Right atrium auricular region (tissue), 2 donors: Measurements from ENCODE around the gene ZNF862. TPM values are rescaled to one million over a fixed set of nuclear protein-coding genes. Genes with fewer than 3 reads are reported as not detected.
A peak's percentile ranks its signal among the peaks of the same experiment; 100 is the strongest.

Experiments used
- DNase-seq: peaks from one replicate; pipeline ENCODE4 v3.0.0-alpha.2; 2019; ENCODE audit warnings: low spot score
- H3K27ac ChIP-seq, 2 donors: fragments of 200-600 bp; sonication (generic); 1 replicate in 1 of 2; 2 replicates in 1 of 2; pipeline ENCODE4 v1.5.1; 2016 to 2019
- H3K27me3 ChIP-seq, 2 donors: fragments of 200-600 bp; sonication (generic); one replicate each; pipeline versions ENCODE4 v1.5.1 to v1.6.0; 2017 to 2019
- H3K36me3 ChIP-seq: fragments of 200-600 bp; sonication (generic); one replicate; pipeline ENCODE4 v1.5.1; 2016
- H3K4me1 ChIP-seq, 2 donors: fragments of 200-600 bp; sonication (generic); one replicate each; pipeline versions ENCODE4 v1.5.1 to v1.6.0; 2017 to 2019
- H3K4me3 ChIP-seq, 2 donors: fragments of 200-600 bp; sonication (generic); 1 replicate in 1 of 2; 2 replicates in 1 of 2; pipeline ENCODE4 v1.5.1; 2017 to 2019; ENCODE audit warnings: mild to moderate bottlenecking in 1 of 2, moderate library complexity in 1 of 2
- H3K9me3 ChIP-seq, 2 donors: fragments of 200-600 bp; sonication (generic); one replicate each; pipeline ENCODE4 v1.5.1; 2019
- total RNA-seq, 2 donors: library from RNA; depleted of rRNA; stranded (reverse); fragments of >200 nt; gene quantifications; one replicate each; pipeline ENCODE4 v1.1.0, GENCODE V29; 2016
- TF ChIP-seq, protein P1 (sequence below), 2 donors: fragments of 200-600 bp; sonication (generic); IDR thresholded peaks; one replicate each; pipeline ENCODE4 v1.5.1; 2019; ENCODE audit warnings: antibody characterized with exemption in 2 of 2

ZNF862 gene
- total RNA-seq, 2 donors from 2014 or later: 7.0 to 11.0 TPM

DNA sequence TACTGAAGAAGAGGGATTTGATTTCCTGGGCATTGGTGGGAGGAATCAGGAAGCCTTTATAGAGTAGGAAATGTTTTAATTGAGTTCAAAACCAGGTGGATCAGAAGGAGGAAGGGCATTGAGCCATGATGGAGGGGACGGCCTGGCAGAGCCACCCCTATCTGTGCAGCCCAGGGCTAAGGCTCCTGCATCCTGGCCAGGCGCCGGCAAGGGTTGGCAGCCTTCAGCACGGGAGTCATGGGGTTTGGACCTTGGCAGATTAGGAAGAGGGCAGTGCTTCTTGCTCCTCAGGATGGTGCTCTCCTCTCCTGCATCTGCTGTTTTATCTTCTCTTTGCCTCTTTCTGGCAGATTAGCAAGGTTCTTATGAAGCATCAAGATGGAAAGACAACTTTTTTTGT lies 12.5 kb downstream of the ZNF862 start:
- Histone ChIP-seq H3K4me3 (no peak overlapping the region), H3K4me1 (peaks cover 0 to 10% of the 10 kb centered on the region in 2 donors), H3K27ac (no peak overlapping the region), H3K36me3 (peaks cover 20% of the 10 kb centered on the region), H3K9me3 (no peaks in the 10 kb centered on the region), H3K27me3 (no peaks in the 10 kb centered on the region)
- no peak for DNase-seq
- TF ChIP-seq, protein P1, sequence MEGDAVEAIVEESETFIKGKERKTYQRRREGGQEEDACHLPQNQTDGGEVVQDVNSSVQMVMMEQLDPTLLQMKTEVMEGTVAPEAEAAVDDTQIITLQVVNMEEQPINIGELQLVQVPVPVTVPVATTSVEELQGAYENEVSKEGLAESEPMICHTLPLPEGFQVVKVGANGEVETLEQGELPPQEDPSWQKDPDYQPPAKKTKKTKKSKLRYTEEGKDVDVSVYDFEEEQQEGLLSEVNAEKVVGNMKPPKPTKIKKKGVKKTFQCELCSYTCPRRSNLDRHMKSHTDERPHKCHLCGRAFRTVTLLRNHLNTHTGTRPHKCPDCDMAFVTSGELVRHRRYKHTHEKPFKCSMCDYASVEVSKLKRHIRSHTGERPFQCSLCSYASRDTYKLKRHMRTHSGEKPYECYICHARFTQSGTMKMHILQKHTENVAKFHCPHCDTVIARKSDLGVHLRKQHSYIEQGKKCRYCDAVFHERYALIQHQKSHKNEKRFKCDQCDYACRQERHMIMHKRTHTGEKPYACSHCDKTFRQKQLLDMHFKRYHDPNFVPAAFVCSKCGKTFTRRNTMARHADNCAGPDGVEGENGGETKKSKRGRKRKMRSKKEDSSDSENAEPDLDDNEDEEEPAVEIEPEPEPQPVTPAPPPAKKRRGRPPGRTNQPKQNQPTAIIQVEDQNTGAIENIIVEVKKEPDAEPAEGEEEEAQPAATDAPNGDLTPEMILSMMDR (IDR thresholded peaks at IDR 0.05): no peak

GRCh38 chr7:149851449-149851848 lies 13.3 kb downstream of the ZNF862 start:
- H3K27ac ChIP-seq: no peak overlapping the region

DNA sequence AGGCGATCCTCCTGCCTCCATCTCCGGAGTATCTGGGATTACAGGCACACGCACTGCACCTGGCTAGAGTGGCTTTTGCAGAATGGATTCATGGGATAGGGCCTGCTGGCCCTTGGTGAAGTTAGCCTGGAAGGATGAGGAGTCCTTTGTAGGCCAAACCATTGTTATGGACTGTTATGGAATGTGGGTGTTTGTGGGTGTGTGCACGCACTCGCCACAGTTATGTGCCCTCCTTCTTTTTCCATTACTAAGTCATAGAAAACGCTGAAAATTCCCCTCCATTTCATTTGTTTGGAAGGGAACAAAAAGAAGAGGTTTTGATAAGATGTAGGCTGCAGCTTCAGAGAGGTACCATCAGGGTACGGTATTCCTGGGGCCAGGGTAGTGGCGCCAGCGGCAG lies 15.0 kb downstream of the ZNF862 start:
- peaks cover 0 to 14% of the 10 kb centered on the region in 2 donors for H3K4me1 ChIP-seq
- DNase-seq: no peak
- peaks cover 19% of the 10 kb centered on the region for H3K36me3 ChIP-seq
- TF ChIP-seq, protein P1 (IDR thresholded peaks at IDR 0.05): no peak
- H3K9me3 ChIP-seq: no peaks in the 10 kb centered on the region
- no peak overlapping the region for H3K27ac ChIP-seq
- no peaks in the 10 kb centered on the region for H3K27me3 ChIP-seq
- H3K4me3 ChIP-seq: no peak overlapping the region

More at GRCh38 chr7:149851449-149851848, 13.3 kb downstream of the ZNF862 start:
- H3K4me3 ChIP-seq: no peak overlapping the region
- no peak for DNase-seq
- H3K4me1 ChIP-seq: peaks cover 0 to 14% of the 10 kb centered on the region in 2 donors
- H3K27me3 ChIP-seq: no peaks in the 10 kb centered on the region
- TF ChIP-seq, protein P1 (IDR thresholded peaks at IDR 0.05): no peak
- peaks cover 20% of the 10 kb centered on the region for H3K36me3 ChIP-seq
- no peaks in the 10 kb centered on the region for H3K9me3 ChIP-seq

DNA sequence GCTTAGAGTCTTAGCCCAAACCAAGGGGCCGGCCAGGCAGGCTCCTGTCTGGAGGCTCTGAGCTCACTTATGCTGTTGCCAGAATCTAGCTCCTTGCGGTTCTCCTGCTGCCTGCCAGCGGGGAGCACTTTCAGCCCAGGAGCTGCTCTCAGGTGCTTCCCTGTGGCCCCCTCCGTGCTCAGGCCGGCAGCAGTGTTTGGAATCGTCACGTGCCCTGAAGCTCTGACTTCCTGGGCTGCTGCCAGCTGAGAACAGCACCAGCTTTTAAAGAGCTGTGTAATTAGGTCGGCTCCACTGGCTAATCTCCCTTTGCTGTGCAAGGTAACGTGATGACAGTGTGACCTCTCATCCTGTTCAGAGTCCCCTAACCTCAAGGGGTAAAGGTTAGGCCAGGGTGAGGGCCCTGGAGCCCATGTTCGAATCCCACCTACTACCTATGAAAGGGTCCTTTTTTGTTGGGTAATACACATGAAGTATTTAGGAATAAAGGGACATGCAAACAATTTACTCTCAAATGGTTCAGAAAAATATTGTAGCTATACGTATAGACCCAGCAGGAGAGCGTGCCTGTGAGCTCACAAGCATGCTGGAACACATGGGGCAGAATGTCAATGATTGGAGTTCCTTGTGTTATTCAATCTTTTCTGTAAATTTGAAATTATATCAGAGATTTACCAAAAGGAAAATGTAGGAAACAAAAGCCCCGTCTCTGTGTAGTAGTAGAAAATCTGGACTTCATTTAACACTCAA lies 16.6 kb downstream of the ZNF862 start:
- Histone ChIP-seq H3K27ac (peak overlapping the region; percentile 35 to 57), H3K4me1 (peaks cover 0 to 14% of the 10 kb centered on the region in 2 donors), H3K9me3 (no peaks in the 10 kb centered on the region), H3K4me3 (no peak overlapping the region), H3K27me3 (no peaks in the 10 kb centered on the region), H3K36me3 (peaks cover 13% of the 10 kb centered on the region)
- TF ChIP-seq, protein P1 (IDR thresholded peaks at IDR 0.05): no peak
- peak; percentile 70 for DNase-seq

DNA sequence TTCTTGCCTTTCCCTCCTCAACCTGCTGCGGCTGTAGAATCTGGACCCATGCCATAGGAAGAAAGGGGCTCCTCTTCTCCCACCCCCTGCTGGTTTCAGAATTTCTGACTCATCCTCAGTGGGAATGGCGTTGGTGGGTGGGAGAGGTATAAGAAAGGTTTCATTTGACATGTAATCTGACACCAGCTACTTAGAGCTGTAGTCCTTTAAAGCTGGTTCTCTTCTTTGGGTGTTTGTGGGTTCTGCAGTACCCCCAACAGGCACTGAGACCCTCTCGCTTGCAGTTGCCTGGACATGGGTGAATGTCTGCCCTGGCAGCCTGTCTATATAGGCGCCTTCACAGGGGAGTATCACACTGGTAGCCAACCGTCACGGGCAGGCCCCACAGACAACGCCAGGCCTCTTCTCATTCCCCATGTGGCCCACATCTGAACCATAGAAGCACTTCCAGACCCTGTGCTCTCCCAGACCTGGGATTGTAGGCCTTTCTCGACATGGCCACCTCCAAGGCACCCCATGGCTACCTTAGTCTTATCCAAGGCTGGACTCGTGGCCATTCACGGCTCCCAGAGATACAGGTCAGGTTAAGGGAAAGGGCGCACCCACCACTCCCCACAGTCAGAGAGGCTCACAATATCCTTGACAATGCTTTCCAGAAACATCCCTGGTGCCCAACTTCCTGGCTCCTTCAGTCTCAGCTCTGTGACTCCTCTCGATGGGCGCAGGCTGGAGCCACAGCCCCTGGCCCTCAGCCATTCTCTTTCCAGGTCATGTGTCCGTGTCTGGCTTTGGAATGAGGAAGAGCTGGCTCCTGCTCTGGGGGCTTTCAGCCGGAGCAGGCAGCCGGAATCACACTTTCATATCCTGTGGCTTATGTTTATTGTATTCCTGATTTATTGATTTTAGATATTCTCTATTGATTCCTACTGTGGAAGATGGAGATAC lies 17.5 kb downstream of the ZNF862 start:
- Histone ChIP-seq H3K36me3 (peaks cover 21% of the 10 kb centered on the region), H3K9me3 (no peaks in the 10 kb centered on the region), H3K4me3 (no peak overlapping the region), H3K27ac (peak overlapping the region; percentile 35 to 57), H3K27me3 (no peaks in the 10 kb centered on the region), H3K4me1 (peaks cover 0 to 14% of the 10 kb centered on the region in 2 donors)
- TF ChIP-seq, protein P1 (IDR thresholded peaks at IDR 0.05): no peak
- DNase-seq: no peak
